GM21619 (cell line): Measurements from ENCODE around the gene EIF2AK2.

Experiments used
- ATAC-seq: cut with Tn5 transposase; IDR thresholded peaks from one replicate; pipeline ENCODE4 v1.9.1; 2021; ENCODE audit not compliant: unreplicated experiment

The EIF2AK2 gene

DNA sequence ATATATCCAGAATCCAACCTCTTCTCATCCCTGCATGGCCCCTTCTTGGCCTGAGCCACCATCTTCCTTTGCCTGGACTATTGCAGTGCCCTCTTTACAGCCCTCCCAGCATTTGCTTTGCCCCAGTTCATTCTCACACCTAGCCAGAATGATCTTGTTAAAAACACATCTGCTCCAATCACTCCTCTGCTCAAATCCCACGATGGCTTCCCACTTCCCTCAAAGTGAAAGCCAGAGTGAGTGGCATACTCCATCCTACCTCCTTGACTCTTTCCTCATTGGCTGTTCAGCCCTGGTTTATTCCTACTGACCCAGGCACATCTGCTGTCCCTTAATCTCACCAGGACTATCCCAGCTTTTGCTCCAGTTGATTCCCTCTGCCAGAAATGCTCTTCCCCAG is 17.0 kb upstream of the EIF2AK2 start:
- no peak for ATAC-seq

DNA sequence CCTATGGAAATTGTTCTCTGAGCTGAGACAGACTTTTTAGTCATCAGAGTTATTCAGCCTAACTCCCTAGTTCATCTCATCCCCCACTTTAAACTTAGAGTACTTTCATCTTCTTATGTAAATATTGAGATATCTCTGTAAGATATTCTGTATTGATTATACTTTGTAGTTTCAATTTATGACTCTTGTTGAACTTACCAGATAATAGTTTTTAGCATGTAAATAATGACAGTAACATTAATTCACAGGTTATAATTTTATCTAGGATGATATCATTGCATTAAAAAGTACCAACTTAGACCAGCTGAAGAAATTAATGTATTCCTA is 14.8 kb upstream of the EIF2AK2 start:
- no peak for ATAC-seq

DNA sequence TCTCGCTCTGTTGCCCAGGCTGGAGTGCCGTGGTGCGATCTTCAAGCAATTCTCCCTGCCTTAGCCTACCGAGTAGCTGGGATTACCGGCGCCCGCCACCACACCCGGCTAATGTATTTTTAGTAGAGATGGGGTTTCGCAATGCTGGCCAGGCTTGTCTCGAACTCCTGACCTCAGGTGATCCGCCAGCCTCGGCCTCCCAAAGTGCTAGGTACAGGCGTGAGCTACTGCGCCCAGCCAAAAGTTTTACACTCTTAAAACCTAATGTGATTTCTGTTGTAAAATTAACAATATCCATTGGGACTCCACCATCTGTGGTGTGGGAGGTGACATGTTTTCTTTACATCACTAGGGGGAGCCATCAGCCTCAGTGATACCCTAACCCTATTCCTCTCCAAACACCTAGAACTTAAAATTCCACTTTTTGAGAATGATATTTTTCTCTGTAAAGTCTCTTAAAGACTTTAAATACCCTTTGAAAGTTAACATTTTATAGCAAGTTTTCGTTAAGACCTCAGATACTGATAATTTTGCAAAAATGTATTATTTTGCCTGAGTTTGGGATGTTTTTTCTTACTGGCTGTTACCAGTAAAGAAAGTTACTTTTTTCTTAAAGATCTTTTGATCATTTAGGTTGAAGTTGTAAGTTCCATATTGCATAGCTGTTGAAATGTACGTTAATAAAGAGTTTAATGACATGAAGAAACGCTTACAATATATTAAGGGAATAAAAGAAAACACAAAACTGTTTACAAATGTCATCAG is 11.6 kb upstream of the EIF2AK2 start:
- no peak for ATAC-seq

DNA sequence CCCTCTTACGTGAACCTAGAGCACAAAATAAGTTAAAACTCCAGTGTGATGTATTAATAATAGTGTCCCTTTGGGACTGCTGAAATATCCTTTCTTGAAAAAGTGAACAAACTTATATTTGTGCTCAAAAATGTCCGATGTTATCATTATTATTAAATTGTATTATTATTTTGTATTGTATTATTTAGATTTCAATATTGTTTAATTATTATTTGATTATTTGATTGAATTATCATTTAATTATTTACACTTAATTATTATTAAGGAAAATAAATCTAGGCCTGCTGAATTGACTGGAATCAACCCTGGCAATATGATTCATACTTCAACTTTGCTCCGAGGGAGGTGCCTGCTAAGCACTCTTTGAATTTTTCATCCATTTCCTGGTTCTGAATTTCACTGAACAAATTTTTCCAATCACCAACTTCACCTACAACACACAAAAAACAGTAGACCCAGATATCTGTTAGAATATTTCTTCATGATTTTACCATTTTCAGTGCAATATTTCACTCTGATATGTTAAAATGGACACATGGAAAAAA is 10.9 kb upstream of the EIF2AK2 start:
- ATAC-seq: no peak

- ATAC-seq: no peak
These were observed 8.0 kb upstream of the EIF2AK2 start for GRCh38 chr2:37164757-37165156.

GRCh38 chr2:37156071-37156856 is 516 bp downstream of the EIF2AK2 start:
- peak; percentile 26 for ATAC-seq

DNA sequence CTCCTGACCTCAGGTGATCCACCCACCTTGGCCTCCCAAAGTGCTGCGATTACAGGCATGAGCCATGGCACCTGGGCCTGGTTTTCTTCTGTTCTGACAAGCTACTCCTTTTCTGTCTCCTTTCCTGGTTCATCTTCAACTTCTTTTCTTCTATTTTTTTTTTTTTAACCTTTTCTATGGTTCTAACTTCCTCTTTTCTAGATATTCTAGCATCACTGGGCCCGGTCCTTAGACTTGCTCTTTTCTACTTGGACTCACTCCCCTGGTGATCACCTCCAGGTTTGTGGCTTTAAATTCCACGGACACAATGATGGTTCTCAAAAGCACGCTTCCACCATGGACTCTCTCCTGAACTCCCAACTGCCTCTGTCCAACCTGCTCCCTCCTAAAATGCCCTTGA is 2.0 kb downstream of the EIF2AK2 start:
- no peak for ATAC-seq

- no peak for ATAC-seq
These were observed 3.6 kb downstream of the EIF2AK2 start for GRCh38 chr2:37153224-37153623.

- ATAC-seq: no peak
These were observed 7.0 kb downstream of the EIF2AK2 start for GRCh38 chr2:37149626-37150322.

- ATAC-seq: no peak
These were observed 8.5 kb downstream of the EIF2AK2 start for GRCh38 chr2:37148325-37148724.

- ATAC-seq: no peak
These were observed 10.7 kb downstream of the EIF2AK2 start for GRCh38 chr2:37146062-37146461.

GRCh38 chr2:37143974-37144373 is 12.8 kb downstream of the EIF2AK2 start:
- ATAC-seq: no peak

GRCh38 chr2:37142546-37142945 is 14.2 kb downstream of the EIF2AK2 start:
- ATAC-seq: no peak

GRCh38 chr2:37132914-37133313 is 23.9 kb downstream of the EIF2AK2 start:
- no peak for ATAC-seq

DNA sequence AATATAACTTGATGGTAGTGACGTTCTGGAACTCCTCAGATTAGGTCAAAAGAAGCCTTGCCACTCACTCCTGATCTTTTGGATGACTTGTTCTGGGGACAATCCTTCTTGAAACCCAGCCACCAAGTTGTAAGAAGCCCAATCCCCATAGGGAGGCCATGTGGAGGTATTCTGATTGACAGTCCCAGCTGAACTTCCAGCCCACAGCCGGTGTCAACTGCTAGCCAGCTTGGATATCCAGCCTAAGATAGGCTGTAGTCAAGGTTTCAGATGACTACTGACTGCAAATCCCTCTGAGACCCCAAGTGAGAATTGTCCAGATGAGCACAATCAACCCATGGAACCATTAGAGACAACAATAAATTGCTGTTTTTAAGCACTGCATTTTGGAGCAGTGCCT is 31.4 kb downstream of the EIF2AK2 start:
- no peak for ATAC-seq

DNA sequence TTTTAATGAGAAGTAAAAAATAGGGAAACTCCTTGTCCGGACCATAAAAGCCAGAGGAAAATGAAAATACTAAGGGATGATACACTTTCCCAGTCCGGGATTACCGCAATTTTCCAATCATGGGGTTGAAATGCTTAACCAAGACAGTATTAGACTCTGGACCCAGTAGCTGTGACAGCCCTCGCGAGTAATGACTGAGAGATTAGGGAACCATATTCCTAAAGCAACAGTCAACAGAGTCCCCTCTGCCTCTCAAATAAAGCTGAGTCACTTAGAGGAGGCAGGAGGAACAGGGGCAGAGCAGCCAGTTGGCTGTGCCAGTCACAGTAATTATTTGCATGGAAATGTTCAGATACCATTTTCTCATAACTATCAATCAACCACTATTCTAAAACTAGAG is 37.6 kb downstream of the EIF2AK2 start:
- no peak for ATAC-seq

DNA sequence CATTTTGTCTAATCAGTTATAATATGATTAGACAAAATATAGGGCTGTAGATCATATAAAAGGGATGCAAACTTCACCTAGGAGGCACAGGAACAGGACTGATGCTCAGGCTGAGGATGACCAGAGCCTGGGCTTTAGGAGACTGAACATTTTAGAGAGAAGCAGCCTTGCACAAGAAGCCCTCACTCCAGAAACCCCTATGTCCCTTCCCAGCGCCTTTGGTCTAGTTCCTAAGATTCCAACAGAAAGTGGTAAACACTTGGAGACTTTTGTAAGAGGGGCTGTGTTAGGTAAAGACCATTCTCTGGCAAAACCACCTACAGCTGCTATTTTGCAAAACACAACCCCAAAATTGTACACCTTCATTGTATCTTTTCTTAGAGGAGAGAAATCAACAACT is 39.2 kb downstream of the EIF2AK2 start:
- no peak for ATAC-seq

GRCh38 chr2:37111958-37112357 is 44.8 kb downstream of the EIF2AK2 start:
- ATAC-seq: no peak

DNA sequence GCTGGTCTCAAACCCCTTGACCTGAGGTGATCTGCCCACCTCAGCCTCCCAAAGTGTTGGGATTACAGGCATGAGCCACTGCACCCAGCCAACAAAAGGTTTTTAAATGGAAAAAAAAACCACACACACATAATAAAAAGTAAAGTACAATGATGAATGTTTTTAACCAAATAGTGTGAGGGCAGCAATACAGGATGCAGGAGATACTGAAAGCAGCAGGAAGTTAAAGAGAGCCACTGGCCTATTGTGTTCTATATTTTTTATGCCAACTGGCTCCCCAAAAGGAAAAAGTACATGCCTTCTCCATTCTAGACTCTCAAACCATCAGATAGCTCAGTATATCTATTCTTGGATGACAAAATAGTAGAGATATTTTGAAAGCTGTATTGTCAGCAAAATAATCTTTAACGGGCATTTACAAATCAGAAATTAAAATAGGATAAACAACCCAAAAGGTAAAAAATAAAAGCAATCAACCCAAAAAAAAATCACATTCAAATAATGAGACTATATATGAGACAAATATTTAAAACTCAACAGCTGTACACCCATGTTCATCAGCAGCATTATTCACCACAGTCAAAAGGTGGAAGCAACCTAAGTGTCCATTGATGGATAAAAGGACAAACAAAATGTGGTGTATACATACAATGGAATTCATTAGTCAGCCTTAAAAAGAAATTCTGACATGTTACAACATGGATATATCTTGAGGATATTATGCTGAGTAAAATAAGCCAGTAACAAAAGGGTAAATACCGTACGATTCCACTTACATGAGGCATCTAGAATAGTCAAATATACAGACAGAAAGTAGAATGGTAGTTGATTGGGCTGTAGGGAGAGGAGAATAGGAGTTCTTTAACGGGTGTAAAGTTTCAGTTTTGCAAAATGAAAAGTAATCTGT is 46.2 kb downstream of the EIF2AK2 start:
- ATAC-seq: no peak

DNA sequence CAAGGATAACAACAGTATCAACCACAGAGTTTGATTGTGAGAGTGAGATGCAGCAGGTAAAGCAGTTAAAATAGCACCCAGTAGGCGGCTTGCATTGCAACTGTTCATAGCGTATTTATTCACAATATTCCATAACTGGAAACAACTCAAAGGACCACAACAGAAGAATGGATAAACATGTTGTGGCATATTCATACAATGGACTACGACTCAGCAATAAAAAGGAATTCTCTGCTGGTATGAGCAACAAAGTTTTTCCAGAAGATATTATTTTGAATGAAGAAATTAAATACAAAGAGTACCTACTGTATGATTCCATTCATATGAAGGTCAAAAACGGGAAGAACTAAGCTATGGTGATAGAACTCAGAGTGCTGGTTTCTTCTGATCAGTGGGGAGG is 47.3 kb downstream of the EIF2AK2 start:
- no peak for ATAC-seq

DNA sequence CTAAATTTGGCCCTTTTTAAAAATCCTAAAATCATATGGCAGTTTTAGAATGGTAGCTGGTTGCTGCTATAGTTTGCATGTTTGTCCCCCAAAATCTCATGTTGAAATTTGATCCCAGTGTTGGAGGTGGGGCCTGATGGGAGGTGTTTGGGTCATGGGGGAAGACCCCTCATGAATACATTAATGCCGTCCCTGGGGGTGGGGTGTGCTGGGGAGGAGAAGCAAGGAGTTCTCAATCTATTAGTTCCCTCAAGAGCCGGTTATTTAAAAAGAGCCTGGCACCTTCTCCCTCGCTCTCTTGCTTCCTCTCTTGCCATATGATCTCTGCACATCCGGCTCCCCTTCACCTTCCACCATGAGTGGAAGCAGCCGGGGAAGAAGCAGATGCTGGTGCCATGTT is 51.6 kb downstream of the EIF2AK2 start:
- no peak for ATAC-seq
